Right kidney (tissue), 9 donors: Measurements from ENCODE around the gene LMNA.
A peak's percentile ranks its signal among the peaks of the same experiment; 100 is the strongest.
"Not testable (repeated sequence)": the region's sequence is repeated elsewhere in the genome, so short reads cannot be mapped to it uniquely, and the experiment has no call there.

Experiments used
- DNase-seq: peaks from one replicate; pipeline ENCODE4 v3.0.0-alpha.2; 2016
- long read RNA-seq, 8 donors: transcript quantifications; one replicate each; lab custom pipeline, GENCODE V29; 2026

LMNA gene
- long read RNA-seq, donor 1, transcript LMNA-206 (12 exons, 3,190 nt), result major isoform, 7 of 26 reads
- long read RNA-seq, donor 1, partial matches to known transcripts, result 17 of 26 reads
- long read RNA-seq, donor 1, other reads (novel, unspliced or antisense), result 0 of 26 reads
- long read RNA-seq, donor 2, transcript LMNA-206 (12 exons, 3,190 nt), result major isoform, 5 of 15 reads
- long read RNA-seq, donor 2, partial matches to known transcripts, result 9 of 15 reads
- long read RNA-seq, donor 2, other reads (novel, unspliced or antisense), result 0 of 15 reads
- long read RNA-seq, donor 3, transcript LMNA-206 (12 exons, 3,190 nt), result major isoform, 5 of 21 reads
- long read RNA-seq, donor 3, partial matches to known transcripts, result 15 of 21 reads
- long read RNA-seq, donor 3, other reads (novel, unspliced or antisense), result 0 of 21 reads
- long read RNA-seq, donor 4, transcript LMNA-206 (12 exons, 3,190 nt), result major isoform, 8 of 30 reads
- long read RNA-seq, donor 4, partial matches to known transcripts, result 20 of 30 reads
- long read RNA-seq, donor 4, other reads (novel, unspliced or antisense), result 0 of 30 reads
- long read RNA-seq, donor 5, transcript LMNA-206 (12 exons, 3,190 nt), result major isoform, 13 of 25 reads
- long read RNA-seq, donor 5, partial matches to known transcripts, result 12 of 25 reads
- long read RNA-seq, donor 5, other reads (novel, unspliced or antisense), result 0 of 25 reads
- long read RNA-seq, donor 6, transcript LMNA-206 (12 exons, 3,190 nt), result major isoform, 7 of 34 reads
- long read RNA-seq, donor 6, partial matches to known transcripts, result 27 of 34 reads
- long read RNA-seq, donor 6, other reads (novel, unspliced or antisense), result 0 of 34 reads
- long read RNA-seq, donor 7, transcript LMNA-206 (12 exons, 3,190 nt), result major isoform, 12 of 28 reads
- long read RNA-seq, donor 7, partial matches to known transcripts, result 12 of 28 reads
- long read RNA-seq, donor 7, other reads (novel, unspliced or antisense), result 0 of 28 reads
- long read RNA-seq, donor 8, partial matches to known transcripts, result 32 of 36 reads
- long read RNA-seq, donor 8, other reads (novel, unspliced or antisense), result 0 of 36 reads

GRCh38 chr1:156114101-156114918 is at the start of gene LMNA:
Gene LMNA, plus strand, starts transcription at chr1:156114711. Its CDS starts 208 bp downstream, at chr1:156114919.
- peak; percentile 49 for DNase-seq

DNA sequence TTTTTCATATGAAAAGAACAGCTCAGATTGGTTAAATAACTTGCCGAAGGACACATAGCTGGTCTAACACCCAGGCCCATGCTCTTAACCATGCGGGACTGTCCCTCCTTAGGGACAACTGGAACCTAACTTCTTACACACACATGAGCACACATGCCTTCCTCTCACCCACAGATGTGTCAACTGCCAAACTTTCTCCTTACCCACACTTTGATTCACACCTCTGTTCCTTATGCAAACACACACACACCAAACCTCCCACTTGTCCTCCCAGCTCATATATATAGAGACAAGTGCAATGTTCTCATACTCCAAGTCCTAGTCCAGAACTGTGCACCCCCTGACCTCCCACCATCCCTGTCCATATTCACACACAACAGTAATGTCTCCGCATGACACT is 49.3 kb upstream of the LMNA start:
- no peak for DNase-seq

DNA sequence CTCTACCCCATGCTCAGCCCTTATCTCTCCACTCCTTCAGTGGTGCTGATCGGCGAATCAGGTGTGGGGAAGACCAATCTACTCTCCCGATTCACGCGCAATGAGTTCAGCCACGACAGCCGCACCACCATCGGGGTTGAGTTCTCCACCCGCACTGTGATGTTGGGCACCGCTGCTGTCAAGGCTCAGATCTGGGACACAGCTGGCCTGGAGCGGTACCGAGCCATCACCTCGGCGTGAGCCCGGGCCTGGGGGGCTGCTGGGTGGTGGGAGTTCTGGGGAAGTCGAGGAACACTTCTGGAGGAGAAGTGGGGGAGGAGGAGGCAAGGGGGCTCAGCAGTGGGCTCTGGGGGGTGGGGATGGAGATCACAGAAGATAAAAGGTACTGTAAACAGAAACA is 48.6 kb upstream of the LMNA start:
- no peak for DNase-seq

DNA sequence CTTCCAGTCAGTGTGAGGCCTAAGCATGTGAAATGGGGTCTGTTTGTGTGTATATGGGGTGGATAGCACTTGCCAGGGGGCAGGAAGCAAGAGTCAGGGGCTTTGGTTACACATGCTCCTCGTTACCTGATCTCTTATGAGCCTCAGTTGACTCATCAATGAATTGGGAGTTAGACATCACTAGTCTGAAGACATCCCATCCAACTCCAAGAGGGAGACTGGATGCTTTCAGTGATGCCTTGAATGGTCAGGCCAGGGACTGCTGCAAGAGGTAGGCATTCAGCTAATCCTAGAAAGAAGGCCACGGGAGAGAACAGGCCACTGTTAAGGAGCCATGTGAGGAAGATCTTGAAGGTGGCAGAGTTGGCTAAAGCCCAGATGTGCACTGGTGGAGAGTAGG is 47.2 kb upstream of the LMNA start:
- DNase-seq, result no peak

GRCh38 chr1:156069490-156070455 is 44.7 kb upstream of the LMNA start:
- DNase-seq, result no peak

DNA sequence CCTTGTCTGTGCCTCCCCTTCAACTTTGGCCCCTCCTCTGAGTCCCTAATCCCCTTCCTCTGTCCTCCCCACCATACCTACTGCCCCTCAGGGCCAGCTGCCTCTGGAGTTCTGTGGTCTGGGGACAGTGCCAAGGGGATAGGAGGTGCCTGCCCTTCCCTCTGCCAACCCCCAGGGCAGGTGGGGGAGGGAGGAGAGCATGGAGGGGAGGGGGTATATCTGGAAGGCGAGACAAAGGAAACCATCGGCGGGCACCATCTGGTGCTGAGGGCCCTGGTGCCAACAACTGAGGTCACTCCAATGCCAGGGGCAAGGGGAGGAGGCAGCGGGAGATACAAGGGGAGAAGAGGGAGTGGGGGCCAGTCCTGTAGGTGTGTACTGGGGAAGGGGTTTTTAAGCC is 44.0 kb upstream of the LMNA start:
- no peak for DNase-seq

DNA sequence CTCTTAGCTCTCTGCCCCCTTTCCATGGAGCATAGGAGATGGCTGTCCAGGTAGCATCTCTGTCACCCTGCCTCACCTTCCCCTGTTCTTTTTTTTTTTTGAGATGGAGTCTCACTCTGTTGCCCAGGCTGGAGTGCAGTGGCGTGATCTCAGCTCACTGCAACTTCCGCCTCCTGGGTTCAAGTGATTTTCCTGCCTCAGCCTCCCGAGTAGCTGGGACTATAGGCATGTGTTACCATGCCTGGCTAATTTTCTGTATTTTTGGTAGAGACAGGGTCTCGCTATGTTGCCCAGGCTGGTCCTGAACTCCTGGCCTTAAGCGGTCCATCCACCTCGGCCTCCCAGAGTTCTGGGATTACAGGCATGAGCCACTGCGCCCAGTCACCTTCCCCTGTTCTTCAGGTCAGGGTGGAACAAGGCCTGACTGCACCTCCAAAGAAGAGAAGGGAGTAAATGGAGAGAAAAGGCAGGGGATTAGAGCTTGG is 43.1 kb upstream of the LMNA start:
- not testable (repeated sequence) for DNase-seq

GRCh38 chr1:156072251-156072650 is 42.3 kb upstream of the LMNA start:
- DNase-seq, result no peak

DNA sequence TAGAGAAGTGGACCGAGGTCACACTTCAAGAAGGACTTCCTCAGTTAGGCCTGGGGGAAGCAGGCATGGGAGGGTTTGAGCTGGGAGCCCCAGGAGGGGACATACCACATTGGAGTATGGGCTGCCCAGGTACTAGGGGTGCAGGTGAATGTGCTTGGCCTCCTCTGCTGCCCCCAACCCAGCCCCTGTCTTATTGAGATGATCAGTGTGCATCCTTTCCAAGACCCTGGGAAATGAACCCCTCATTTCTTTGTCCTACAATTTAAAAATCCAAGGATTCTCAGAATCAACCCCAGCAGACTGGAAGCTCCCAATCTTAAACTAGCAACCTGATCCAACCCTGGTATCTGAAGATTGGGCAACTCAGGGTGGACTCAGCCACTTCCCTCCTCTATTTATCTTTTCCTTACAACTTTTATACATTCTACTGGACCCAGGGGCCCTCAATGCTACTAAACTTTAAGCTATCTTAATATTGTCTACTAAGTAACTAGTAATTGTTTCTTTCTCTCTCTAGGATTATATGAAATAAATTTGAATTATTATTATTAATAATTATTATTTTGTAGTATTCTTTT is 41.3 kb upstream of the LMNA start:
- no peak for DNase-seq

DNA sequence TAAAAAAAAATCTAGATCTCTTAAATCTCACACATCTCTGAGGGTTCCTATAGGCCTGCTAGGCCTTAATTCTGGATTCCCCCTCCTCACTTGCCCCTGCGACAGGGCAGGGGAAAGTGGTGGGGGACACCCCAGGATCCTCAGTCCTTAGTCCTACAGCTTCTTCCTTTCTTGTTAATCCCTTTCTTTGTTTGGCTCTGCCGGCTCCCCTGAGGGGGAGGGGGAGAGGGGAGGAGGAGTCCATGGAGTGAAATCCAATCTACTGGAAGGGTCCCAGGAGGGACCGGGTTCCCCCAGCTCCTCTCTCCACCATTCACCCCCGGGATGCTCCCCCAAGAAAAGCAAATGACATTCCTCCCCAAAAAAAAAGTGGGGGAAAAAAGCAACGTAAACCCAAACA is 40.8 kb upstream of the LMNA start:
- DNase-seq, result no peak

GRCh38 chr1:156074661-156075060 is 39.9 kb upstream of the LMNA start:
- DNase-seq, result no peak

- DNase-seq, result no peak
Measured at GRCh38 chr1:156075162-156075561, 39.3 kb upstream of the LMNA start.

- no peak for DNase-seq
Measured at GRCh38 chr1:156075775-156076204, 38.7 kb upstream of the LMNA start.

DNA sequence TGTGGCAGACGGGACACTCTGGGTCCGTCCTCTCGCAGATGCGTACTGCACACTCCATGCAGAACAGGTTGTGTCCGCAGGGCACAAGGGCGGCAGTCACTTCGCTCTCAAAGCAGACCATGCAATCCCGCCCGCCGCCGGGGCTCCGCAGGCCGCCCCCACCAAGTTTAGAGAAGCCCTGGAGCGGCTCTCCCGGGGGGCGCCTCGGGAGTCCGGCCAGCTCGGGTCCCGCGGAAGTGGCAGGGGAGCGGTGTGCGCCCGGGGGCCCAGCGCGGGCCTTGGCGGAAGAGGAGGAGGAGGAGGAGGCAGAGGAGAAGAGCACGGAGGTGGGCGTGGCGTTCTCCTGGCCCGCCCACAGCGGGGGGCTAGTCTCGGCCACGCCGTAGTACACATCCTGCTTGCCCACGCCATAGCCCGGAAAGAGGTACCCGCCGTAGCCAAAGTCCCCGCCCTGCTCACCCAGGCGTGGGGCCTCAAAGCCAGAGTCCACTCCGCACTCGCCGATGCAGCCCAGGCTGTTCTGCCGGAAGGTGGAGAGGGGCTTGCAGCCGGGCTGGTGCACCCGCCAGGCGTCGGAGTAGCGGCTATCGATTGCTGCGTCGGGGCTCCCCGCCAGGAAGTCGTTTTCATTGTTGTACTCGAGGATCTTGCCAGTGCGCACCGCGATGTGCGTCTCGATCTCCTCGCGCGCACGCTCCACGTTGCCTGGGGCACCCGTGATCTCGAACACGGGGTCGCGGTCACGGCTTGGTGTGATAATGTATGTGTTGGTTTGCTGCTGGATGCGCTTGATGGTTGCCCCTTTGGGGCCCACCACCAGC is 37.7 kb upstream of the LMNA start:
- peak; percentile 83 for DNase-seq

- no peak for DNase-seq
Measured at GRCh38 chr1:156077430-156077760, 37.1 kb upstream of the LMNA start.

DNA sequence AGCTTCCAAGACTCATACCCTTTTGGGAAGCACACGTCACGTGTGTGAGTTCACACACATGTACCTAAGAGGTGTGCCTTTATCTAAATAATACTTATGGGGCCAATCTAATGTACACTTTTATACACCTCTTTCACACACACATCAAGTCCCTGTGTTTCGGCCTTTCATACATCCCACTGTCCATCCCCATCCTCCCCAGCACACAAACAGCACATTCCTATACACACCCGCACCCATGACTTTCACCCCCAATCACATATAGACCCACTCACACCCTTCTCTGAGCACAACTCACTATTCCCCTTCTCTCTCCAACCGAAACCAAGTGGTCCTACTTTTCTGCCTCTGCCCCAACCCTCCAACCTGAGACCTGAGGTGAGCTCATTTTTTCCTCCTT is 35.8 kb upstream of the LMNA start:
- DNase-seq, result no peak

DNA sequence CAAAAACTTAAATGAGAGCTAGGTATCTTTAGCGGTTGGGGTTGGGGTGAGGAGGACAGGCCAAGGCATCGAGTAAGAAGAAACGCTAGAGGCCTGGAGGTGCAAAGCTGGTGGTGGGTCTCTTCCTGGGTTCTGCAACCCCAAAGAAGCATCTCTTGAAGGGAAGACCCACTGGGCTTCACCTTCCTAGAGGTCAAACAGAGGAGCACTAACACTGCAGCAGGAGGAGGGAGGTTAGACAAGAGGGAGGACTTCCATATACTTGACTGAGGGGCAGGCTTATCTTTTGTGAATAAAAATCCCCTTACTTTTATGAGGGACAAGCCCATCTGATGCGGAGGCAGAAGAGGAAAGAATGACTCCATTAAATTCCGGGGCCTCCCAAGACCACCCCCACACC is 34.7 kb upstream of the LMNA start:
- no peak for DNase-seq

GRCh38 chr1:156080241-156080862 is 34.2 kb upstream of the LMNA start:
- DNase-seq, result no peak

GRCh38 chr1:156080863-156081179 is 33.7 kb upstream of the LMNA start:
- DNase-seq, result no peak
